HG02588 (cell line): Measurements from ENCODE around the gene LAMA2.

ENCODE experiments used
- ATAC-seq: cut with Tn5 transposase; IDR thresholded peaks from one replicate; pipeline ENCODE4 v1.9.1; 2021; ENCODE audit warnings: mild to moderate bottlenecking, moderate library complexity; ENCODE audit not compliant: unreplicated experiment

Gene LAMA2

DNA sequence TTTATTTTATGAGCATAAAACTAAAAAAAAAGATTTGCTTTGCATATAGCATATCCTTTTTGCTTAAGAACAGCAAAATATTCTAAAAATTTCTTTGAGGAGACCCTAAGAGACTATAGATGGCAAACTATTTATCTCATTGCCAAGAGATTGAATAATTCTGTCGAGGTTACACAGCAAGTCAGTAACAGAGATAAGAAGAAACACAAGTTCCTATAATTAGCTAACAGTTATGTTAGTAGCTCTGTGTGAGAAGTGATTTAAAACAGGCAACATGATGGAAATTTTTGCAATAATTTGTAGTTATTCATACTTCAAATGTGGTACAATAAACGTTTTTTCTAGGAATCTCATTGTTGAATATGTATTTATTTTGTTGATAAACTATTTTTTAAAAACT, 9.1 kb downstream of the LAMA2 start:
- ATAC-seq, result no peak

GRCh38 chr6:128899341-128900050, 16.6 kb downstream of the LAMA2 start:
- no peak for ATAC-seq

DNA sequence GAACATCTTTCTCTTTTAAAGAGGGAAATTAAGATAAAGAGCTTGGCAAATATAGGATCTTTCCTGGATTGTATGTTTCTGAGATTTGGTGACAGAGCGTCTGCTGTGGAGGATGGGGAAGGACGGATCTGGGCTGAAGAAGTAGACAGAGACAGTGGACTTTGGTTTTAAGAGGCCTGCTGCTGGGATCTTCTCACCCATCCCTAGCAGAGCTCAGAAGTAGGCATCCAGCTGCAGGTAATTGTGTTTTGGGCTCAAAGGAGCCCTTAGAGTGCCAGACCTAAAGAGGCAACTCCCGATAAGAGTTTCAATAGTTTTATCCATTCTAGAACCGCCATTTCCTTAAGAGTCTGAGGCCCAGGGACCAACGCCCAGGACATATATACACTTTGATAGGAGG, 20.8 kb downstream of the LAMA2 start:
- ATAC-seq, result no peak

- no peak for ATAC-seq
Measured at GRCh38 chr6:128914051-128914450, 31.1 kb downstream of the LAMA2 start.

DNA sequence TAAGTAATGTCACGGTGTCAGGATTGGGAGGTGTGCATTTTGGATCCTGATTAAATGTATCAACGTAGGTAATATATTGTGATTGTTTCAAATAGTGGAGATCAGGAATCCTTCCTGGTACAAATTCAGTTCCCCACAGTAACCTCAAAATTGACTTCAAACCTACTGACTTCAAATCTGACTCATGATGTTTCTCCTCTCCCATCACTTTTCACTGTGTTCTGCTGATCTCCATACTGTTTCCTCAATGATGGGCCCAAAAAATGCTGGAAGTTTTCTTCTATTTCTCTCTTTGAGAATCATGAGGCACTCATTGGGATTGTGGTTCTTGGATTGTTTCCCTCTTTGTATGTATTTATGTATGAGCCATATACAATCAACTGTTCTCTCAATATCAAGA, 35.9 kb downstream of the LAMA2 start:
- no peak for ATAC-seq

GRCh38 chr6:128919412-128920180, 36.7 kb downstream of the LAMA2 start:
- ATAC-seq, result no peak

GRCh38 chr6:128925765-128926164, 42.8 kb downstream of the LAMA2 start:
- no peak for ATAC-seq

DNA sequence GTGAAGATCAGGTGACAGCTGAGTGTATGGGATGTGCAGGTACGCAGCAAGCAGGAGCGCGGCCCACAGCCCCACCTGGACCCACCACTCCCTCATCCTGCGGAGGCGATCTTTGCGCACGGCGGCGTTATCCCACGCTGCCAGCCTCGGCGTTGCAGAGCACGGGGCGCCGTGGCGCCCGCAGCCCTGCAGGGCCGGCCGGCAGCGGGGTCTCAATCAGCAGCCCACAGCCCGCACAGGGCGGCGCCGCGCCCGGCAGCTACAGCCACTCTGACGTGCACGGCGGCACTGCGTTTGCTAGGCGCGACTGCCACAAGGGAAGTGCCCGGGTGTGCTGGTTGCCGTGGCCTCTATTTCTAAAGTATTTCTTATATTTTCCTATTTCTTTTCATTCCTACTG, 46.9 kb downstream of the LAMA2 start:
- no peak for ATAC-seq

- no peak for ATAC-seq
Measured at GRCh38 chr6:128930321-128930720, 47.4 kb downstream of the LAMA2 start.

- no peak for ATAC-seq
Measured at GRCh38 chr6:128932061-128932460, 49.1 kb downstream of the LAMA2 start.

- no peak for ATAC-seq
Measured at GRCh38 chr6:128950864-128951263, 67.9 kb downstream of the LAMA2 start.

GRCh38 chr6:128952902-128953301, 70.0 kb downstream of the LAMA2 start:
- ATAC-seq, result no peak

- no peak for ATAC-seq
Measured at GRCh38 chr6:128954308-128955043, 71.5 kb downstream of the LAMA2 start.

DNA sequence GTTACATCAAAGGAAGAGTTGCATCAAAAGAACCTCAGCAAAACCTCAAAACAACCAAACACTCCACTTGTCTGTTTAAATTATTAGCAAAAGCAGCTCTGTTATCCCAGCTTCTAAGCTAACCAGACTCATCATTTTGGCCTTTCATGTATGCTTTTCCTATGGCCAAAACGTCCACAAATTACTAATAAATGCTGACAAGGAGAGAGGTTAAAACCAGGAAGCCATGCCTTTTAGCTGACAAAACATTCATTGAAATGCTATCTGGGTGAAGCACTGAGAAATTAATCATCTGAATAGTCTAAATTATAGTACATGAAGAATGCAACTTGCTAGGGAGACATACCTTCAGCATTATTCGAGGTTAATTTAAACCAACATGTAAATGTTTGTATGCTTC, 80.6 kb downstream of the LAMA2 start:
- ATAC-seq, result no peak

DNA sequence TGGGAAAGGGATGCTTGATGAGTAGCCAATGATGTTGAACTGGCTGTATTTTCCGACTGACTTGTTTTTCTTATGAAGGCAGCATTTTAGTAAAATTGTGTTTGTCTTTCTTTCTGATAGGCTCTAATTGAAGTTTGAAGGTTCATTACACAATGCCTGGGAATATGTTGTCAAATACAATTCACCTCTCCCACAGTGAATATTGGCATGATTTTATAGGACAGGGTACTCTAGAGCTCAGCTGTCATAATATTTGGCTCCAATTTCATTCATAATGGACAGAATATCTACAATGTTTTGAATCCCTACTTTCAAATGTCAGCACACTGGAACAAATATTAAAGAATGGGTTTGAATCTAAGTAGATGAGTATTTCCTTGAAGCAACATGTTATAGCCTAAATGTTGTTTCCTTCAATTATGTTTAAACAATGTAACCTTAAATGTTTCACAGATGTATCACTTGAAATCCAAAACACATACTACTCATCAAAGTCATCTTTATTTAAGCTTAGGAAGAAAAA, 81.4 kb downstream of the LAMA2 start:
- no peak for ATAC-seq

DNA sequence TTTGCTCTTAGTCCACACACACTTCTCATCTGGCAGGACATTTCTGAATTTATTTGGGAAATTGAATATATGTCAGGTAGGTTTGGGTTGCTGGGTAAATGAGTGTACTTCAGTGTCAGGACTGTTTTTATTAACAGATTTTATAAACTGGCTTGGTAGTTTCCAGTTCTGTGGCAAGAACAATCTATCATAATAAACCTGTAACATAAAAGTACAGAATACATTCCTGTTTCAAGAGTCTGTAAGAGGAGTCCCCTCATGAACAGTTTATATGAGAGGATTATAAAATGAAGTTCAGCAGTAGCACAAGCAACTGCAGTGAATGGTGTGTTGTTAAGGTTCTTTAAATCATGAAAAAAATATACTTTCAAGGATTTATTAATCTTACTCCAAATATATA, 81.8 kb downstream of the LAMA2 start:
- ATAC-seq, result no peak

DNA sequence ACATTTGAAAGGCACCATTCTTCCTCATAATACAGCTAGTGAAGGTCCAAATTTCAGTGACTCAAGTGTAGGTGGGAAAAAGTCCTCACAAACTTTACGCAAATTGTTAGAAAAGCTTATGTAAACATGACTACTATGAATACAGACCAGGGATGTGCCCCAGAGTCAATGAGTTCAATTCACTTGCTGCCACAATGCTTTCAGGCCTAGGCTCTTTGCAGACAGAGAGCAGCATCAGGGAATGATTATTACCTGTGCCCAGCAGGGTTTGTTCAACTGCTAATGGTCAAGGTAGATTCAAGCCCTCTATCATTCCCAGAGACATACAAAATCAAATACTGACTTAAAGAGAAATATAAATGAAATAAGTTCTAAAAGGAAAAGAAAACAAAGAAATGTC, 84.0 kb downstream of the LAMA2 start:
- ATAC-seq, result no peak

DNA sequence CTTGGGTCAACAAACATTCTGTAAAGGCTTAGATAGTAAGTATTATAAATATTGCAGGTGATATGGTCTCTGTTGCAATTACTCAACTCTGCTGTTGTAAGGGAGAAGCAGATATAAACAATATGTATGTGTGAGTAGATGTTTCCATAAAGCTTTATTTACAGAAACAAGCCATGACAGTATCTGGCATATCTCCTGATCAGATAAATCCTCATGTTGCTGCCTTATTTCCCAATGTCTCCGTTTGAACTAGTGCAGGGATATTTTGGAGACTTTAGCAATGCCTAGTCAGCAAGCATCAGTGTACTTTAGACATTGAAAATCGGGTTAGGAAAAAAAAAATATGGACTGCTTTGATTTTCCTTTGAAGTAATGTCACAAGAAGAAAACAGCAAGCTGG, 96.1 kb downstream of the LAMA2 start:
- no peak for ATAC-seq

DNA sequence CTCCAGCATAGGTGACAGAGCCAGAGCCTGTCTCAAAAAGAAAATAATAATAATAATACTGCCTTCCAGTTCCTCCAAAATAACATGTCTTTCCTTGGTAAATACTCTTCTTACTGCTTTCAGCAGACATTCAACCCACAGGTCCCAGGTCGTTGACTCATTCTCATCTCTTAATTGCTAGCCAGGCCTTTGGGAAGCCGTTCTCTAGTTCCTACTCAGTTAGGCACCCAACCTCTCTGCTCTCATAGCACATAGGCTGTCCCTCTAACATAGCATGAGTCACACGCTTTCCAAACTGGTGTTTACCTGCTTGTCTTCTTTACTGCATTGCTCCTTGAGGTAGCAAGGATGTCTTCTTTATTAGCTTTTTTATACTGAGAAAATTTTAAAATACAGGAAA, 98.8 kb downstream of the LAMA2 start:
- no peak for ATAC-seq

GRCh38 chr6:128990360-128990759, 107.4 kb downstream of the LAMA2 start:
- ATAC-seq, result no peak

GRCh38 chr6:128990915-128991314, 108.0 kb downstream of the LAMA2 start:
- ATAC-seq, result no peak

DNA sequence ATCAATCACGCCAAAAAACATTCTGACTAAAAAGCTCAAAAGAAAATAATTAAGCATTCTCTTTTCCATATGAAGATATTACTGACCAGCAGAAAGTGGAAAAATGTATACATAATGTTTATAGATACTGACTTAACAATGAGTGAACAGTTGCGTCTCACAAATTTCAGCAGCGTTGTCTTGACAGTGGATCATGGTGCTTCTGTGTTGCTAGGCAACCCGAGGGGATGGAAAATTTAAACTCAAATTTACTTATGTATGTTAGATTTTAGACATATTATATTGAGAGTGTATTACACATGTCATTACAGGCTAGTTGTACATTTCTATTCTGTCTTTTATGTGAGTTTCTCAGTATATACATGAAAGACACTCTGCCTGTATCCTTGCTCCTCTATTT, 110.2 kb downstream of the LAMA2 start:
- no peak for ATAC-seq
